ENCODE measurements around the gene ADCYAP1R1. TPM values are rescaled to one million over a fixed set of nuclear protein-coding genes. Genes with fewer than 3 reads are reported as not detected.

ADCYAP1R1 gene
- total RNA-seq, 1 donor from 2014 or later = 1.8 TPM

DNA sequence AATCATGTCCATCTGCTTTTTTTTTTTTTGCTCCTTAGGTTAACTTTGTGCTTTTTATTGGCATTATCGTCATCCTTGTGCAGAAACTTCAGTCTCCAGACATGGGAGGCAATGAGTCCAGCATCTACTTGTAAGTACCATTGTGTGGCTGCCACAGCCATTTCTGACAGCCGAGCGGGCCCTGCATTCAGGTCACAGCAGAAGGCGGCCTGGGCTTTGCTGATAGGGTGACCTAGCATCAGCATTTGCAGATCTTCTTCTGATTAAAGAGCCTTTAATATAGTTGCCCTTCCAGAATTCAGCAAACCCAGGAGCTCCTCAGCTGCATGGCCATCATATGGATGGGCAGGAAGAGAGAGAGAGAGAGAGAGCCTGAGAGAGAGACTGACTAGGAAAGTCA is 40.5 kb downstream of the ADCYAP1R1 start:
- H3K36me3 ChIP-seq = no peaks in the 10 kb centered on the region
- no peaks in the 10 kb centered on the region for H3K9me3 ChIP-seq
- TF ChIP-seq, protein P1, sequence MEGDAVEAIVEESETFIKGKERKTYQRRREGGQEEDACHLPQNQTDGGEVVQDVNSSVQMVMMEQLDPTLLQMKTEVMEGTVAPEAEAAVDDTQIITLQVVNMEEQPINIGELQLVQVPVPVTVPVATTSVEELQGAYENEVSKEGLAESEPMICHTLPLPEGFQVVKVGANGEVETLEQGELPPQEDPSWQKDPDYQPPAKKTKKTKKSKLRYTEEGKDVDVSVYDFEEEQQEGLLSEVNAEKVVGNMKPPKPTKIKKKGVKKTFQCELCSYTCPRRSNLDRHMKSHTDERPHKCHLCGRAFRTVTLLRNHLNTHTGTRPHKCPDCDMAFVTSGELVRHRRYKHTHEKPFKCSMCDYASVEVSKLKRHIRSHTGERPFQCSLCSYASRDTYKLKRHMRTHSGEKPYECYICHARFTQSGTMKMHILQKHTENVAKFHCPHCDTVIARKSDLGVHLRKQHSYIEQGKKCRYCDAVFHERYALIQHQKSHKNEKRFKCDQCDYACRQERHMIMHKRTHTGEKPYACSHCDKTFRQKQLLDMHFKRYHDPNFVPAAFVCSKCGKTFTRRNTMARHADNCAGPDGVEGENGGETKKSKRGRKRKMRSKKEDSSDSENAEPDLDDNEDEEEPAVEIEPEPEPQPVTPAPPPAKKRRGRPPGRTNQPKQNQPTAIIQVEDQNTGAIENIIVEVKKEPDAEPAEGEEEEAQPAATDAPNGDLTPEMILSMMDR (IDR thresholded peaks at IDR 0.05) = no peak
- H3K27ac ChIP-seq = no peak overlapping the region
- peak; percentile 9 for DNase-seq
- no peaks in the 10 kb centered on the region for H3K27me3 ChIP-seq
- no peaks in the 10 kb centered on the region for H3K4me1 ChIP-seq
- H3K4me3 ChIP-seq = no peak overlapping the region
- intact Hi-C loops (cut with DNase I) = no loop called here
- no peak for ATAC-seq

DNA sequence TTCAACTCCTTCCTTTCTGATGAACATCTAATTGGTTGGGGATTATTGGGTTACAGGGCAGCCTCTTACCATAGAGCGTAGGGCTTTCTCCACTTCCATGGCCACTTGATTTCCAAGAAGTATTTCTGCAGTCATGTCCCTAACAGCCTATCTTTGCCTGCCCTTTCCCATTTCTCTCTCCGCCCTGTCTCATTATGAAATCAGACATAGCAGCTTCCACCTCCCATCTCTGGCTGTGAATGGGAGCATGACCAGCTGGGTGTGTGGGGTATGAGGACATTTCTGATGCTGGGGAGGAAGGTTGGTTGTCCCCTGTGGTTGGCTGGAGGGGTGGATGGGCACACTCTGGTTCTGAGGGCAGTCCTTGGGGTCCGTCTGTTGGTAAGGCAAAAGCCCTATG is 41.2 kb downstream of the ADCYAP1R1 start:
- H3K36me3 ChIP-seq = no peaks in the 10 kb centered on the region
- intact Hi-C loops (cut with DNase I) = no loop called here
- DNase-seq (no peak), ATAC-seq (no peak)
- H3K9me3 ChIP-seq = no peaks in the 10 kb centered on the region
- H3K27ac ChIP-seq = no peak overlapping the region
- TF ChIP-seq, protein P1 (IDR thresholded peaks at IDR 0.05) = no peak
- no peak overlapping the region for H3K4me3 ChIP-seq
- H3K4me1 ChIP-seq = no peaks in the 10 kb centered on the region
- H3K27me3 ChIP-seq = no peaks in the 10 kb centered on the region

GRCh38 chr7:31094271-31094670 is 42.2 kb downstream of the ADCYAP1R1 start:
- Histone ChIP-seq H3K27me3 (no peaks in the 10 kb centered on the region), H3K36me3 (no peaks in the 10 kb centered on the region), H3K4me1 (no peaks in the 10 kb centered on the region), H3K27ac (no peak overlapping the region), H3K9me3 (no peaks in the 10 kb centered on the region), H3K4me3 (no peak overlapping the region)
- TF ChIP-seq, protein P1 (IDR thresholded peaks at IDR 0.05) = no peak
- DNase-seq (peak; percentile 26), ATAC-seq (no peak)
- intact Hi-C loops (cut with DNase I) = no loop called here

DNA sequence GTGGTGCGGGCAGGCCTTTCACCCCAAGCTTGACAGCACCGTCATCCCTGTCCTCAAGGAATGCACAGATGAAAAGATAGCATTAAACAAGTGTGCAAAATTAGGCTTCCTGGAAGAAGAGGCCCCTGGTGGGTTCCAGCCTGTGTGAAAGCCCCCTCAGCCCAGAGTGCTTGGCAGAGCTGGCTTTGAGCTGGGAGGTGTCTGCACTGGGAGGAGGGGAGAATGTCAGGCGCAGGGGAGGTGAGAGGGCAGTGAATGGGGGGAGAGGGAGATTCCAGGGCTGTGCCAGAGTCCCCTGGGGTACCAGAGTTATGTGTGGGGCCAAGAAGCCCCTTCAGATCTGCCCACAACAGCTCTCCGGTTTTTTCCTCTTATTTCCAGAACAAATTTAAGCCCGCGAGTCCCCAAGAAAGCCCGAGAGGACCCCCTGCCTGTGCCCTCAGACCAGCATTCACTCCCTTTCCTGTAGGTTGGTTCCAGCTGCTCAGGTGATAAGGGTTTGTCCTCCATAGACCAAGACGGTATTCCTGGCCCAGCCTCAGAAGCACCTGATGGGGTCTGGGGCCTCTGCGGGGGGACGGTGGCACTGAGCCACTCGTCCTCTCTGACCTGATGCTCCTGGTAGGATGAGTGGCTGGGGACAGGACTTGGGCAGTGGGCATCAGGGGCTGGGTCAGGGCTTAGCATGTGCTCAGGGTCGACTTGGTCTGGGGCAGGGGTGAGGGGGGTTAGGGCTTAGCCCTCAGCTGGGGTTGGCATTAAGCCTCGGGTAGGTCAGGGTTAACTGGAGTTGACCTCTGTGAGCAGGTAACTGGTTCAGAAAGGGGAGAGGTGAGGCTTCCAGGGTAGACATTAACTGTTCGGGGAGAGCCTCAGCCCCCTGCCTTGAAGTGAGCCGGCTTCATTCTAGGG is 43.4 kb downstream of the ADCYAP1R1 start:
- no peak for ATAC-seq
- DNase-seq = peak; percentile 50
- H3K4me3 ChIP-seq = no peak overlapping the region
- no peaks in the 10 kb centered on the region for H3K4me1 ChIP-seq
- TF ChIP-seq, protein P1 (IDR thresholded peaks at IDR 0.05) = no peak
- no peaks in the 10 kb centered on the region for H3K9me3 ChIP-seq
- intact Hi-C loops (cut with DNase I) = no loop called here
- H3K27ac ChIP-seq = no peak overlapping the region
- H3K27me3 ChIP-seq = no peaks in the 10 kb centered on the region
- no peaks in the 10 kb centered on the region for H3K36me3 ChIP-seq

- H3K36me3 ChIP-seq = no peaks in the 10 kb centered on the region
- TF ChIP-seq, protein P1 (IDR thresholded peaks at IDR 0.05) = no peak
- no peaks in the 10 kb centered on the region for H3K27me3 ChIP-seq
- H3K9me3 ChIP-seq = no peaks in the 10 kb centered on the region
- no peak overlapping the region for H3K27ac ChIP-seq
- H3K4me3 ChIP-seq = no peak overlapping the region
- H3K4me1 ChIP-seq = no peaks in the 10 kb centered on the region
- DNase-seq (peak; percentile 50), ATAC-seq (no peak)
- intact Hi-C loops (cut with DNase I) = no loop called here
Measured at GRCh38 chr7:31096198-31096876, 44.2 kb downstream of the ADCYAP1R1 start.

Data from upper lobe of right lung (tissue), 1 donor.